DMS53 (cell line): ENCODE measurements around the gene PHLDB2.

ENCODE experiments used
- DNase-seq: peaks from one replicate; lab custom pipeline; 2025; lab: John Stamatoyannopoulos, UW

Gene PHLDB2

DNA sequence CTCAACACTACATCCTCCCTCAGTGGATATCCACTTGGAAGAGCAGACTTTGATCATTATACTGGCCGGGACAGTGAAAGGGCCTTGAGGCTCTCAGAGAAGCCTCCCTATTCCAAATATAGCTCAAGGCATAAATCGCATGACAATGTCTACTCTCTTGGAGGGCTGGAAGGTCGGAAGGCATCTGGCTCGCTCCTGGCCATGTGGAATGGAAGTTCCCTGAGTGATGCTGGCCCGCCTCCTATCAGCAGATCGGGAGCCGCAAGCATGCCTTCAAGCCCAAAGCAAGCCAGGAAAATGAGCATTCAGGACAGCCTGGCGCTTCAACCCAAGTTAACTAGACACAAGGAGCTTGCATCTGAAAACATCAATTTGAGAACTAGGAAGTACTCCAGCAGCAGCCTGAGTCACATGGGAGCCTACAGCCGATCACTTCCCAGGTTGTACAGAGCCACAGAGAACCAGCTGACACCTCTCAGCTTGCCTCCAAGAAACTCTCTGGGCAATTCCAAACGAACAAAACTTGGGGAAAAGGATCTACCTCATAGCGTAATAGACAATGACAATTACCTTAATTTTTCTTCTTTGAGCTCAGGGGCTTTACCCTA is 25.4 kb downstream of the PHLDB2 start:
- DNase-seq: no peak

DNA sequence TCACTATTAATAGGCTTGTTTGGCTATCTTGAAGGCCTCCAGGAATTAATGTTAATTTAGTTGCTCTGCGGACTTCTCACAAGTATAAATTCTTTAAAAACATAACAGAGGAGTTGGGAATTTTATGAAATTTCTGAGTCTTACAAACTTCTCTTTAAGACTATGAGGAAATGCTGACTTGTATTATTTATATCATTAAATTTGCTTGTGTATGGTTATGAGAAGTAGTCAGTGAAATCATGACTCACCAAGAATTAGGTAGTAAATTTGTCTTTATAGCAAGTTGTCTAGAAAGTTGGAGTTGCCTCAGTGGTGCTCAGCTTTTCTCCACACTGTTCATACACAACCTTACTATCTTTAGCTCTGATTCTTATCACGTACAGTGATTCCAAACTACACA is 26.5 kb downstream of the PHLDB2 start:
- DNase-seq: no peak

GRCh38 chr3:111890051-111890580 is 31.1 kb downstream of the PHLDB2 start:
- no peak for DNase-seq

- no peak for DNase-seq
These were observed 33.0 kb downstream of the PHLDB2 start for GRCh38 chr3:111892070-111892469.

- DNase-seq: peak; percentile 32
These were observed 36.0 kb downstream of the PHLDB2 start for GRCh38 chr3:111895071-111895470.

- DNase-seq: no peak
These were observed 40.9 kb downstream of the PHLDB2 start for GRCh38 chr3:111899966-111900365.

DNA sequence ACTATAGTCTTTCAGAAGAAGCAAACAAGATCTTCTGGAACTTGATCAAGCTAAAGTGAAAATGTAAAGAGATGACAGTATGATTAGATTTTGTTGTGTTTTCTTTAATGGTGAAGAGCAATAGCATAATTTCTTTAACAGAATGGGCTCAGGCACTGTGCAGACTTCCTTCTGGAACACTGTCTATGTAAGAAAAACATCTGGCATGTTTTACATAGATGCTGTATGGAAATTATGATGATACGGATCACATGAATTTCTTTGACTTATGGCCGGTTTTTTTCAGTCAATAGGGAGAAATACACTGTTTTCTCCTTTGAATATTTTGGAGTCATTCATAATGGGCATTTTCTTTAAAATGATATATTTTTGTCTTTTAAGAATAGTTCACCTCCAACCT is 42.6 kb downstream of the PHLDB2 start:
- DNase-seq: no peak

GRCh38 chr3:111902534-111902933 is 43.5 kb downstream of the PHLDB2 start:
- no peak for DNase-seq

- DNase-seq: peak; percentile 9
These were observed 44.0 kb downstream of the PHLDB2 start for GRCh38 chr3:111903067-111903511.

GRCh38 chr3:111904376-111905241 is 45.5 kb downstream of the PHLDB2 start:
- DNase-seq: peak; percentile 44

DNA sequence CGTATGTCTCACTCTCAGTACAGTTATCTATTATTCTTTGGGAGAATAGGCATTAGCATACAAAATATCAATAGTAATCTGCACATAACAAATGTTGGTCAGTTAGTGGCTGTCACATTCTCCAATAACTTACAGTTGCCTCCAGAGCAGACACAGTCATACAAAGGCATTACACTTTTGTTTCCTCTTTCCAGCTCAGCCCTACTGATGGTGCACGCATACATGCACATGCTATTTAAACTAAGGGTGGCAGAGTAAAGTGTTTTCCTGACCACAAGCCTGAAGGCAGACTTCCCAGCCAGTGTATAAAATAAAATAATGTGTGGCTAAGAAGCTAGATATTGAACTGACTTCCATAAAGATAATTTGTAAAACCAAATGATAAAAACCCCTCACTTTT is 47.6 kb downstream of the PHLDB2 start:
- DNase-seq: no peak

GRCh38 chr3:111907151-111907550 is 48.1 kb downstream of the PHLDB2 start:
- DNase-seq: no peak

DNA sequence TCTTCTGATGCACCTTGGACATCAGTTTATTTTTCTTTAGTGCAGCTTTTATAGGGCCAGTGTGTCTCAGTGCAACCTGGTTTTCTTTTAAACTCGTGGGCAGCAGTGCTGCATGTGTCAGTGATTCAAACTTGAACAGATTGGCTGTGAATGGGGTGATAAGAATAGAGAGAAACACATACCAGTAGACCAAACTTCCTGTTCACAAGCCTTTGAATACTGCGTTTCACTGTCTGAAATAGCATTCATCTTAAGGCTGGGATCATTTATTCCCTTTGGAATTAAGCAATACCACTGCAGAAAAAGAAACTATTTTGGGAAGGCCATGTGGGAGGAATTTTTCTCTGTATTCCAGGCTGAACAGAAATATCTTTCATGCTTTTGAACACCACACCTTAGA is 51.7 kb downstream of the PHLDB2 start:
- DNase-seq: no peak

- no peak for DNase-seq
These were observed 52.4 kb downstream of the PHLDB2 start for GRCh38 chr3:111911446-111911845.

GRCh38 chr3:111913163-111913763 is 54.2 kb downstream of the PHLDB2 start:
- no peak for DNase-seq

- no peak for DNase-seq
These were observed 56.8 kb downstream of the PHLDB2 start for GRCh38 chr3:111915905-111916304.

DNA sequence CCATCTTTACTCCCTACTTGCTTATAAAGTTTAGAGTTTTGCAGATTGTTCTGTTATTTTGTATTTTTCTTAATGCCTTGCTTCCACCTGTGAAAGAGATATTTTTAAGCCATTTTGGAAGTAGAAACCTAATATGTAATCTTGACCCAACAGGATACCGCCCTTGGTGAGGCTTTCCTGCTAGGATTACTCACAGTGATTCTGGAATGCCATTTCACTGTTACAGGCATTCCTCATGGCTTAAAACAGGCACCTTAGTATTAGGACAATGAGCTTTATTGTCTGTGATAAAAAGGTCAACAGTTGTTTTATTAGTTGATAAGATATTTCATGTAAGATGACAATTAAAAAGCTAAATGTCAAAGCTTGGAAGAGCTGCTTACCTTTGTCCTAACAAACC is 58.2 kb downstream of the PHLDB2 start:
- DNase-seq: no peak

- DNase-seq: no peak
These were observed 60.5 kb downstream of the PHLDB2 start for GRCh38 chr3:111919370-111920065.

DNA sequence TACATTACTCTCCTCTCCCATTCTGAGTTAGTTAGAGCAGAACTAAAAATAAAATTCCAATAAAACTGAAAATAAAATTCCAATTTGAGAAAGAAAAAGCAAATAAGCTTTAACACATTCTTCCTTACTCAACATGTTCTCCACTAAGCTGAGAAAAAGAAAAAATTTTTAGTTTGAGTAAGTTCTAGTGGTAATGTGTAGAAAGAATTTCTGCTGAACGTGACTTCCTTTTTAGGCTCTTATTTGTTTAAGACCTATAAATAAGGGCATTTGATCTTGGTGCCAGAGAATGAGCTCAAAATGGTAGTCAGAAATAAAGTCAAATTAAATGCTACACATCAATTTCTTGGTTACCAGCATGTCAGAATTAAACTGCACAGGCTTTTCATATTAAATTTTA is 62.1 kb downstream of the PHLDB2 start:
- DNase-seq: no peak

DNA sequence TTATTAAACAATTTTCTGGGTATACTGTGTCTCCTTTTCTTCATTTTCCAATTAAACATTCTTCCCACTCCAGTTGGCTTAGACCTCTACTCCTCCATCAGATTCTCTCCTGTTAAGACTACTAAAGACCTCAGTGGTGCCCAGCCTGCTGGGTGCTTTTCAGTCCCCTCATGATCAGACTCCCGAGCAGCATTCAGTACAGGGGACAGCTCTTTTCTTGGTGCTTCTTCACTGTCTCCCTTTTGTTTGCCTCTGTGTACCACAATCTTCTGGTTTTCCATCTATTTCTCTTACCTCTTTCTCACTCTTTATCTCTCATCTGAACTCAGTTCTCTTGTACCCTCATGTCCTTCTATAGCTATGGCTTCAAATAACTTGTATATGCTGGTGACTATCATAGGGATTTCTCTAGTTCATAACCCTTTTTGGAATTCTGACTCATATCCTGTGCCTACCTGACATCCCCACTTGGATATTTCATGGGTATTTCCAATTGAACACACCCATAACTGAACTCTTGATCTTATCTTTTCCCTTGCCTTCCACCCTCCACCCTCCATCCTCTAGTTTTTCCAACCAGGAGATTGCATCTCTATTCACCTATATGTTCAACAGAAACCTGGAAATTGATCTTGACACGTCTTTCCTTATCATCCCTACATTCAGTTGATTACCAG is 64.2 kb downstream of the PHLDB2 start:
- DNase-seq: peak; percentile 2

DNA sequence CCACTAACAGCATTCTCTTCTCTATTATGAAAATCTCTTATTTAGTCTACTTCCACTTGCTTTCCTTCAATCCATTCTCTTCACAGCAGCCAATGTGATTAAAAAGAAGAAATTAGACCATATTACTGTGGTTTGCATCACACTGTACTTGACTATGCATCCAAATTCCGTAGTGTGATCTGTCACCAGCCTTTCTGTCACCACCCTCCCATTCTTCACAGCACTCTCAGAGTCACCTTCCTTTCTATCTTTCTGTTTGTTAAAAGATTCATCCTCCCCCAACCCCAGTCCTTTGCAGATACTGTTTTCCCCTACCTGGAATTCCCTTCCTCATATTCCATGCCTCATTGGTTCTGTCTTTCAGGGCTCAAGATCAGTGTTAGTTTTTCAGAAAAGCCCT is 64.7 kb downstream of the PHLDB2 start:
- no peak for DNase-seq

GRCh38 chr3:111924283-111924682 is 65.2 kb downstream of the PHLDB2 start:
- DNase-seq: peak; percentile 58
